Loucy (cell line): ENCODE data around the gene TMEM150B.
"Not testable (repeated sequence)": the region's sequence is repeated elsewhere in the genome, so short reads cannot be mapped to it uniquely, and the experiment has no call there.

ENCODE experiments used
- EZH2phosphoT487 ChIP-seq: fragments of 200-600 bp; IDR thresholded peaks from 2 replicates; pipeline ENCODE4 v1.6.1; 2018; ENCODE audit warnings: antibody characterized with exemption, mild to moderate bottlenecking, moderate library complexity, borderline replicate concordance
- TF ChIP-seq, protein P1 (sequence below): fragments of 200-600 bp; sonication (generic); conservative IDR thresholded peaks from 2 replicates; pipeline ENCODE4 v1.5.1; 2014; ENCODE audit warnings: mild to moderate bottlenecking, antibody characterized with exemption, low read length

GRCh38 chr19:55328774-55329318, 3.7 kb upstream of the TMEM150B start:
- TF ChIP-seq, protein P1, sequence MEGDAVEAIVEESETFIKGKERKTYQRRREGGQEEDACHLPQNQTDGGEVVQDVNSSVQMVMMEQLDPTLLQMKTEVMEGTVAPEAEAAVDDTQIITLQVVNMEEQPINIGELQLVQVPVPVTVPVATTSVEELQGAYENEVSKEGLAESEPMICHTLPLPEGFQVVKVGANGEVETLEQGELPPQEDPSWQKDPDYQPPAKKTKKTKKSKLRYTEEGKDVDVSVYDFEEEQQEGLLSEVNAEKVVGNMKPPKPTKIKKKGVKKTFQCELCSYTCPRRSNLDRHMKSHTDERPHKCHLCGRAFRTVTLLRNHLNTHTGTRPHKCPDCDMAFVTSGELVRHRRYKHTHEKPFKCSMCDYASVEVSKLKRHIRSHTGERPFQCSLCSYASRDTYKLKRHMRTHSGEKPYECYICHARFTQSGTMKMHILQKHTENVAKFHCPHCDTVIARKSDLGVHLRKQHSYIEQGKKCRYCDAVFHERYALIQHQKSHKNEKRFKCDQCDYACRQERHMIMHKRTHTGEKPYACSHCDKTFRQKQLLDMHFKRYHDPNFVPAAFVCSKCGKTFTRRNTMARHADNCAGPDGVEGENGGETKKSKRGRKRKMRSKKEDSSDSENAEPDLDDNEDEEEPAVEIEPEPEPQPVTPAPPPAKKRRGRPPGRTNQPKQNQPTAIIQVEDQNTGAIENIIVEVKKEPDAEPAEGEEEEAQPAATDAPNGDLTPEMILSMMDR: not testable (repeated sequence)
- not testable (repeated sequence) for TF ChIP-seq EZH2phosphoT487
